Astrocyte of the spinal cord (primary cell): ENCODE measurements around the gene NSMCE3.

Experiments
- DNase-seq: peaks from one replicate; pipeline ENCODE4 v3.0.0; 2011; ENCODE audit warnings: low read depth, low spot score
- H3K4me3 ChIP-seq: 2 replicates; pipeline ENCODE4 v1.5.1; 2011; ENCODE audit warnings: low read depth, mild to moderate bottlenecking, low read length, moderate library complexity
- in situ Hi-C: cut with HindIII; loops from 2 replicates; pipeline ENCODE4 v1.10.0; 2017; ENCODE audit warnings: low sequenced_read_pairs
- TF ChIP-seq, protein P1 (sequence below): IDR thresholded peaks from 2 replicates; pipeline ENCODE4 v1.5.1; 2012; ENCODE audit warnings: low read depth, mild to moderate bottlenecking, low read length, inconsistent platforms

The NSMCE3 gene

GRCh38 chr15:29269485-29270168 lies at the start of gene NSMCE3:
TSS of gene NSMCE3 (minus strand) at chr15:29269822. CDS start at chr15:29269705, 117 bp downstream.
- H3K4me3 ChIP-seq, result peak within 1 kb of the TSS; percentile 83
- in situ Hi-C loops, result no loop called here
- TF ChIP-seq, protein P1, sequence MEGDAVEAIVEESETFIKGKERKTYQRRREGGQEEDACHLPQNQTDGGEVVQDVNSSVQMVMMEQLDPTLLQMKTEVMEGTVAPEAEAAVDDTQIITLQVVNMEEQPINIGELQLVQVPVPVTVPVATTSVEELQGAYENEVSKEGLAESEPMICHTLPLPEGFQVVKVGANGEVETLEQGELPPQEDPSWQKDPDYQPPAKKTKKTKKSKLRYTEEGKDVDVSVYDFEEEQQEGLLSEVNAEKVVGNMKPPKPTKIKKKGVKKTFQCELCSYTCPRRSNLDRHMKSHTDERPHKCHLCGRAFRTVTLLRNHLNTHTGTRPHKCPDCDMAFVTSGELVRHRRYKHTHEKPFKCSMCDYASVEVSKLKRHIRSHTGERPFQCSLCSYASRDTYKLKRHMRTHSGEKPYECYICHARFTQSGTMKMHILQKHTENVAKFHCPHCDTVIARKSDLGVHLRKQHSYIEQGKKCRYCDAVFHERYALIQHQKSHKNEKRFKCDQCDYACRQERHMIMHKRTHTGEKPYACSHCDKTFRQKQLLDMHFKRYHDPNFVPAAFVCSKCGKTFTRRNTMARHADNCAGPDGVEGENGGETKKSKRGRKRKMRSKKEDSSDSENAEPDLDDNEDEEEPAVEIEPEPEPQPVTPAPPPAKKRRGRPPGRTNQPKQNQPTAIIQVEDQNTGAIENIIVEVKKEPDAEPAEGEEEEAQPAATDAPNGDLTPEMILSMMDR, result no peak
- peak; percentile 90 for DNase-seq

- in situ Hi-C loops, result no loop called here
- H3K4me3 ChIP-seq, result no peak overlapping the region
- TF ChIP-seq, protein P1, result no peak
- no peak for DNase-seq
Observed at GRCh38 chr15:29316422-29316821, 46.8 kb upstream of the NSMCE3 start.

DNA sequence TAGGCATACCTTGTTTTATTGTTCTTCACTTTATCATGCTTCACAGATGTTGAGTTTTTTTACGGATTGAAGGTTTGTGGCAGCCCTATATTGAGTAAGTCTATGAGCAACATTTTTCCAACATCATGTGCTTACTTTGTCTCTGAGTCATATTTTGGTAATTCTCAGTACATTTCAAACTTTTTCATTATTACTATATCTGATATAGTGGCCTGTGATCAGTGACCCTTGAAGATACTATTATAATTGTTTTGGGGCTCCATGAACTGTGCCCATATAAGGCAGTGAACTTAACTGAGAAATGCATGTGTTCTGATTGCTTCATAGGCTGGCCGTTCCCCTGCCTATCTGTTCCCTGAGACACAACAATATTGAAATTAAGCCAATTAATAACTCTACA lies 42.8 kb upstream of the NSMCE3 start:
- peak; percentile 54 for DNase-seq
- in situ Hi-C loops, result no loop called here
- H3K4me3 ChIP-seq, result no peak overlapping the region
- TF ChIP-seq, protein P1, result no peak

DNA sequence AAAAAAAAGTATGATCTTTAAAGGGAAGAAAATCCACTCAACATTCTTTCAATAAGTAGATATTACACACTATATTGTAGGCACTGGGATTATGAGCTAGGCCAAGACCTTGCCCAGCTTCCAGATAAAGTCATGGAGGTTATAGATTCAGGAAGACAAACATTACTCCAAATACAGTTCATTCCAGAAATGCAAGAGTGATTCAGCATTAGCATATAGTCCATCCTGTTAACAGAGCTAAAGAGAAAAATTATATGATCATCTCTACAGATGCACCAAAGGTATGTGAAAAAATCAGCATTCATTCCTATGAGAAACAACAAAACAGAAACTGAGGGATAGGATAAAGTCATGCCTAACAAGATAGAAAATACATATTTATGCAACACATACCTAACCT lies 42.1 kb upstream of the NSMCE3 start:
- in situ Hi-C loops, result no loop called here
- no peak overlapping the region for H3K4me3 ChIP-seq
- TF ChIP-seq, protein P1, result no peak
- DNase-seq, result no peak

- in situ Hi-C loops, result no loop called here
- H3K4me3 ChIP-seq, result no peak overlapping the region
- DNase-seq, result no peak
- TF ChIP-seq, protein P1, result no peak
Observed at GRCh38 chr15:29309139-29309538, 39.5 kb upstream of the NSMCE3 start.

- TF ChIP-seq, protein P1, result no peak
Observed at GRCh38 chr15:29308299-29308698, 38.7 kb upstream of the NSMCE3 start.

More at GRCh38 chr15:29308299-29308698, 38.7 kb upstream of the NSMCE3 start:
- in situ Hi-C loops, result no loop called here
- no peak for DNase-seq
- H3K4me3 ChIP-seq, result no peak overlapping the region
